Mammary epithelial cell (primary cell): ENCODE data around the gene APBB3.

Experiments used
- EZH2 ChIP-seq: IDR thresholded peaks from 2 replicates; pipeline ENCODE4 v1.6.1; 2012; ENCODE audit warnings: low read length, inconsistent platforms, borderline replicate concordance
- TF ChIP-seq, protein P1 (sequence below), 2 donors: IDR thresholded peaks in 1 of 2; conservative IDR thresholded peaks in 1 of 2; 2 replicates each; pipeline ENCODE4 v1.5.1; 2011 to 2012; ENCODE audit warnings: inconsistent platforms in 2 of 2, low read length in 2 of 2, mild to moderate bottlenecking in 2 of 2, control low read depth in 1 of 2, low read depth in 1 of 2; ENCODE audit not compliant: insufficient read depth in 1 of 2; ENCODE audit errors: extremely low read depth in 1 of 2

DNA sequence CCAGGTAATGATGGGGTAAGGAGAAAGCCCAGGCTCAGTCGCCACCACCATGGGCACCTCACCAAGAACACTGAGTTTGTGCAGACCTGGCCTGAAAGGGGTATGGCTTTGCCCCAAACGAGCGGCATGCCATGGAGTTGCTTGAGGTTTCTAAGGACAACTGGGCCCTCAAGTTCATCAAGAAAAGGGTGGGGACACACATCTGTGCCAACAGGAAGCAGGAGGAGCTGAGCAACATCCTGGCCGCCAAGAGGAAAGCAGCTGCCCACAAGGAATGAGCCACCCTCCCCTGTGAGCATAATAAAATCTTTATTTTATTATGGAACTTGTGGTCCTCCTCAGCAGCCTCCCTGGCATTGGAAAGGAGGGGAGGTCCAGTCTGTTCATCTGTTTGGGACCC is 44.7 kb upstream of the APBB3 start:
- TF ChIP-seq, protein P1, sequence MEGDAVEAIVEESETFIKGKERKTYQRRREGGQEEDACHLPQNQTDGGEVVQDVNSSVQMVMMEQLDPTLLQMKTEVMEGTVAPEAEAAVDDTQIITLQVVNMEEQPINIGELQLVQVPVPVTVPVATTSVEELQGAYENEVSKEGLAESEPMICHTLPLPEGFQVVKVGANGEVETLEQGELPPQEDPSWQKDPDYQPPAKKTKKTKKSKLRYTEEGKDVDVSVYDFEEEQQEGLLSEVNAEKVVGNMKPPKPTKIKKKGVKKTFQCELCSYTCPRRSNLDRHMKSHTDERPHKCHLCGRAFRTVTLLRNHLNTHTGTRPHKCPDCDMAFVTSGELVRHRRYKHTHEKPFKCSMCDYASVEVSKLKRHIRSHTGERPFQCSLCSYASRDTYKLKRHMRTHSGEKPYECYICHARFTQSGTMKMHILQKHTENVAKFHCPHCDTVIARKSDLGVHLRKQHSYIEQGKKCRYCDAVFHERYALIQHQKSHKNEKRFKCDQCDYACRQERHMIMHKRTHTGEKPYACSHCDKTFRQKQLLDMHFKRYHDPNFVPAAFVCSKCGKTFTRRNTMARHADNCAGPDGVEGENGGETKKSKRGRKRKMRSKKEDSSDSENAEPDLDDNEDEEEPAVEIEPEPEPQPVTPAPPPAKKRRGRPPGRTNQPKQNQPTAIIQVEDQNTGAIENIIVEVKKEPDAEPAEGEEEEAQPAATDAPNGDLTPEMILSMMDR (conservative IDR thresholded peaks at IDR 0.05 in 1 of 2, IDR thresholded peaks at IDR 0.05 in 1 of 2; ENCODE audit: extremely low read depth in 1 of 2, insufficient read depth in 1 of 2, low read depth in 1 of 2, low read length in 2 of 2): no peak
- TF ChIP-seq EZH2: no peak
